Activated CD4-positive, alpha-beta T cell treated with anti-CD3 and anti-CD28 coated beads for 4 hours (primary cell): ENCODE results near the gene PDILT.

Source experiments
- DNase-seq, 2 donors: peaks; one replicate each; pipeline ENCODE4 v3.0.0-alpha.2; 2020

Gene PDILT

DNA sequence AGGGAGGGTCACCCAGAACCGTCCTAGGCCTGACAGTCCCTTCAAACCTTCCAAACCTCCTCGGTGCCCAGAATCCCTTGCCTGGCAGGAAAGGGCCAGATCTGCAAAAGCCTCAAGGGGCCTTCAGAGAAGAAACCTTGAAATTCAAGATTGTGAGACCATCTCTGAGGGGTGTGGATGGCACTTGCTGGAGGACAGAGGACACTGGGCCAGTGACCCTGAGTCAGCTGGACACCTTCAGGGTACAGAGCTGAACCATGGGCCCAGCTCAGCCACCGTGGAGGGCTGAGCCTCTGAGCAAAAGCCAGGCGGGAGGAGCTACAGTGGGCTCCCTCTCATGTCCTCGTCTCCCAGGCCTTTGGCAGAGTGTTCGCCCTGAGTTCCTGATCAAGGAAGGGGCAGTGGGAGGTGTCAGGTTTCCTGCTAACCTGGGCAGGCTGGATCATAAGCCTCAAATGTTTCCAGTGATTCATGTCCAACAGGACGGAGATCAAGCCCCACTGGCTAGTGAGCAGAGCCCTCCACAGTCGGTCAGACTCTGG lies 3.0 kb downstream of the PDILT start:
- DNase-seq = no peak

DNA sequence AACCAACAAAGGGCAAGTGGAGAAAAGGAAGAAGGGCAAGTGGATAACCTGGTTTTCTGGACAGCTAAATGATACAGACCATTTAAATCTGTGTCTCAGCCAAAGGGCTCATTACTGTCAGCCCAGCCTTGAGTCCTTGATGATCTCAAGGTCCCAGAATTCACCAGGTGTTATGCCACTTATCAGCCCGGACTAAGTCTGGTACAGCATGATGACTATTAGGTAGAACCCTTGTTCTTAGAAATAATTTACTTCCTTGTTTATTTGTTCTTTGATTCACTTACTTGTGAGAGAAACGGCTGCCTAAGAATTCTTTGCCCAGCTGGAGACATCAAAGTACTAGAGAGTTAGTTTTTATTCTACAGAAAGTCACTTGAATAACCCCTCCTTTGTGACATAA lies 3.5 kb downstream of the PDILT start:
- DNase-seq = no peak

DNA sequence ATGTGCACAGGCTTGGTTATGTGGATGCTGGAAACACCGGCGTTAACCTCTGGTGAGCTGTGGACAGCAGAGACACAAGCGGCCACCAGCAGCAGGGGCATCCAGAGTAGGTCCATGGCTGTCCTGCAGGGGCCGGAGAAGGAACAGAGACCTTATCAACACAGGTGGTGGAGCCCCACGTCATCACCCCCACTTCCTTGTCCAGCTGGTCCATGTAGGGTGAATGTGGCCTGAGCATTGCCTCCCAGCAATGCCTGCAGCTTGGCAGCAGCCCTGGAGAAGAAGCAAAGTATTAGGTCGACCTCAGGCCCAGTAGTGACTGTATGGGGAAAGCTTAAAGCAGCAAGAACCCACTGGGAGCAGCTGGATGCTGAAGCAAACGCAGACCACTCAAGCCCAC lies 5.4 kb downstream of the PDILT start:
- DNase-seq = no peak

DNA sequence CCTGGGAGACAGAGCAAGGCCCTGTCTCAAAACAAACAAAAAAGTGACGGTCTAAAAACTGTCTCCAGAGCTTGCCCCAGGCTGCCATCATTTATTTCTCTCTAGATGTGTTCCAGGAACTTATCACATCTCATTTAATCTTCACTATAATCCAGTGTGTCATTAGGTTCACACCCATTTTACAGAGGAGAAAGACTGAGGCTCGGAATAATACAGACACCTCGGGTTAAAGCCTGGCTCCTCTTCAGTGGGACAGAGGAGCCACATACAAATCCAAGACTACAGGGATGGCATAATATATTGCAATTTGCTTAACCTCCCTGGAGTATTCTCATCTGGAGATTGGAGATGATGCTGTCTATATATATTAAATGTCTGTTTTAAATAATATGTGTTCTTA lies 5.9 kb downstream of the PDILT start:
- no peak for DNase-seq

DNA sequence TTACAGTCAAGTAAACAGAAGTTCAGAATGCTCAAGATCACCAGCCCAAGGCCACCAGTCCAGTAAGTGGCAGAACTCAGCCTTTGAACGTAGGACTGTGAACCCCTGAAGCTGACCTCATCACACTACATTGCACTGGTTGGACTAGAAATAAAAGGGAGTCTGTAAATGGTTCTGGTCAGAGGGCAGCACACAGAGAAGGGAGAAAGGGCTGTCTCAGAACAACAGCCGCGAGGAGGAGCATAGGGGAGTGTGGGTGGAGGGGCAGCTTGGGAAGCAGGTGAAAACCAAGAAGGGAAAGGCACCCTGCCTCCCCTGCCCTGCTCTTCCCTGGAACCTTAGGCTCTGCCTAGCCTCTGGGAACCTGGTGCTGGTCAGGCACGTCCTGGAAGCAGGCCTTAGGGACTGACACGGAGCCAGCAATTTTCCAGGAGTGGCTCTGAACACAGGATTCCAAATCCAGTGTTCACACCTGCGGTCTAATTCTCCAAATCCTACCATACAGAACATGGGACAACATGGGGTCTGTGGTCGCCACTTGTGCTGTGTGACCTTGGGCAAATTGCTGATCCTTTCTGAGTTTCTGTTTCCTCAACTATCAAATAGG lies 7.0 kb downstream of the PDILT start:
- no peak for DNase-seq

DNA sequence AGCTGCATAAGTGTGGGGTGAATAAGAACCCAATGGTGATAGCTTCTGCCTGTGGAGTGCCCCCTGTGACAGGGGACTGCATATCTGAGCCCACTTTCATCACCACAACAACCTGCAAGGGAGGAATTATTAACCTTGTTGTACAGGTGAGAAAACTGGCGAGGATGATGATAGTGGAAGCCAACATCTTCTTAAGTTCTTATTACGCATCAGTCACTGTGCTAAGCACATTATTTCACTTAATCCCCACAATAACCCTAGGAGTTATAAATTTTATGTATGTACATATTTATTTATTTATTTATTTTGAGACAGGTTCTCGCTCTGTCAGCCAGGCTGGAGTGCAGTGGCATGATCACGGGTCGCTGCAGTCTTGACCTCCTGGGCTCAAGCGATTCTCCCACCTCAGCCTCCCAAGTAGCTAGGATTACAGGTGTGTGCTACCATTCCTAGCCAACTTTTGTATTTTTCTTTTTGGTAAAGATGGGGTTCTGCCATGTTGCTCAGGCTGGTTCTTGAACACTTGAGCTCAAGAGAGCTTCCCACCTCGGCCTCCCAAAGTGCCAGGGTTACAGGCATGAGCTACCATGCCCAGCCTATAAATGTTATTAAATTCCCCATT lies 7.6 kb downstream of the PDILT start:
- DNase-seq = no peak

DNA sequence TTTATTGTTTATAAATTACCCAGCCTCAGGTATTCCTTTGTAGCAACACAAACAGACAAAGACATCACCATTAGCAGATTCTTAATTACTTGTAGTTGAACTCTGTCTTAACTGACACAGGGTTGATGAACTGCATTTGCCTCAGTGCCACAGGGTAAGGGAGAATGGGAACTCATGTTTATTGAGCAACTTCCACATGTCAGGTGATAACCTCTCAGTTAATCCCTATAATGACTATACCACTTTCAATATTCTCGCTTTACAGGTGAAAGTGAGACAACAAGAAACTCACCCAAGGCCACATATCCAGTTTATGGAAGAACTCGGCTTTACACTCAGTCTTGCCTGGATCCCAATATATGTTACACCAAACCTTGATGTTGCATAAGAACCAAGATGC lies 8.6 kb downstream of the PDILT start:
- DNase-seq = no peak

DNA sequence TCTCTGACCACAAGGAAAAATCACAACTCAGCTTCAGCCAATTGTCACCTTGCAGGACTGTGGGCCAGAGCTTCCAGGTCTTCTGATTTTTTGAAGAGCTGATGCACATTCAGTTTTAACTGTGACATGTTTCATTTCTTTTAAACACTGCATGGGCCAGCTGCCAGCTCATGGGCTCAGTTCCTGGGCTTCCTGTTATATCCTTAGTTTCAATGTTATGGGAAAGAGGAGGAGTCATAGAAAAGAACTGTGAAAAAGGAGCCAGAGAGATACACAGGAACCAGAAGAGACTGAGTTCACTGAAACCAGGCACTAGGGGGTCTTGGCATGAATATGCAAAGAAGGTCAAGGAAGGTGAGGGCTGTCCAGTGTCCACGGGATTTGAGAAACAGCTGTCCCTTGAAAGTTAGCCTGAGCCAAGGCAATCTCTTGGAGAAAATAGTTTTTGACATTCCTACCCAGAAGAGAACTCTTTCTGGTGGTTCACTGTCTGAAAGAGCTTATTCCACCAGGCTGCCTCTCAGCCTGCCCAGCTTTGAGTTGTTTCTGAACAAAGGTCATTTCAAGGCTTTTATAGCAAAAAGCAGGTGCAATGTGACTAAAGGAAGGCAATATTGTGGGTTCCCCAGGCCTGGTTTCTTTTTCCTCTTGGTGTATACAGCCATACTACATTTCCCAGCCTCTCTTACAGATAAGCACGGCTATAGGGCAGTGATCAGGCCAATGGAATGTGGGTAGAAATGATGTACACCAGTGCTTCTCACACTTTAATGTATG lies 10.5 kb downstream of the PDILT start:
- DNase-seq = no peak

DNA sequence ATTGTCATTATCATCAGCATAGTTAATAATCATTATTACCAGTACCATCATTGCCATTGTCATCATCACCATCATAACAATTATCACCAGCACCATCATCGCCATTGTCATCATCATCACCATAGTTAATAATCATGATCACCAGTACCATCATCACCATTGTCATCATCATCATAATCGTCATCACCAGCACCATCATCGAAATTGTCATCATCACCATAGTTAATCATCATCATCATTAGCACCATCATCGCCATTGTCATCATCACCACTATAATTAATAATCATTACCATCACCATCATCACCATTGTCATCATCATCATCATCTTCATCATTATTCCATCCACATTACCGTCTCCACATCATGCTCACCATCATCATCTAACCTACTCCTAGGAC lies 13.5 kb downstream of the PDILT start:
- DNase-seq = no peak

DNA sequence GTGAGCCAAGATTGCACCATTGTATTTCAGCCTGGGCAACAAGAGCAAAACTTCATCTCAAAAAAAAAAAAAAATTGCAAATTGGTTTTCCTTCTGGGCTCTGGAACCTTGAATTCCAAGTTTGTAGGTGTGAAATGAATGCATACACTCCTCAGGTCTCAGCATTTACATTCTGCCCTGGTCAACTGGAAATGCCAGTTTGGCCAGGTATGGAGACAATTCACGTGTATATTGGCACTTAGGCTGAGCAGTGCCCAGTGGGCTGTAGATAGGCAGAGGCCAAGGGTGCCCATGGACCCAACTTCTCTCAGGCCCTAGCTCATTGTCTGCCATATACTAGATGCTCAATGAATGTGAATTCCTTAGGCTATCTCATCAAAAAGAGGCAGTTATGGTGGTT lies 15.7 kb downstream of the PDILT start:
- DNase-seq = no peak

DNA sequence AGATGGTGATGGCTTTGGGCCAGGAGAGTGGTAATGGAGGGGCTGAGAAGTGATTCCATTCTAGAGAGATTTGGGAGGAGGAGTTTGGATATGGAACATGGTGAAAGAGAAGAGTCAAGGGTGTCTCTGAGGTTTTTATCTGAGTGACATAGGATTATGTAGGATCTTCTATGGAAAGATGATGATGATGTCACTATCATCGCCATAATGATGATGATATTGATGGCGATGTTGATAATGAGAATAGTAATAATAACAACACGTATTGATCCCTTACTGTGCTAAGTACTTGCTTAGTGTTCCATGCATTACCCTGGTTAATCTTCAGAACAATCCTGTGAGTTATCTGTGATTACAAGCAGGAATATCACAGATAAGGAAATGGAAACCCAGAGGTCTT lies 16.6 kb downstream of the PDILT start:
- DNase-seq = no peak

DNA sequence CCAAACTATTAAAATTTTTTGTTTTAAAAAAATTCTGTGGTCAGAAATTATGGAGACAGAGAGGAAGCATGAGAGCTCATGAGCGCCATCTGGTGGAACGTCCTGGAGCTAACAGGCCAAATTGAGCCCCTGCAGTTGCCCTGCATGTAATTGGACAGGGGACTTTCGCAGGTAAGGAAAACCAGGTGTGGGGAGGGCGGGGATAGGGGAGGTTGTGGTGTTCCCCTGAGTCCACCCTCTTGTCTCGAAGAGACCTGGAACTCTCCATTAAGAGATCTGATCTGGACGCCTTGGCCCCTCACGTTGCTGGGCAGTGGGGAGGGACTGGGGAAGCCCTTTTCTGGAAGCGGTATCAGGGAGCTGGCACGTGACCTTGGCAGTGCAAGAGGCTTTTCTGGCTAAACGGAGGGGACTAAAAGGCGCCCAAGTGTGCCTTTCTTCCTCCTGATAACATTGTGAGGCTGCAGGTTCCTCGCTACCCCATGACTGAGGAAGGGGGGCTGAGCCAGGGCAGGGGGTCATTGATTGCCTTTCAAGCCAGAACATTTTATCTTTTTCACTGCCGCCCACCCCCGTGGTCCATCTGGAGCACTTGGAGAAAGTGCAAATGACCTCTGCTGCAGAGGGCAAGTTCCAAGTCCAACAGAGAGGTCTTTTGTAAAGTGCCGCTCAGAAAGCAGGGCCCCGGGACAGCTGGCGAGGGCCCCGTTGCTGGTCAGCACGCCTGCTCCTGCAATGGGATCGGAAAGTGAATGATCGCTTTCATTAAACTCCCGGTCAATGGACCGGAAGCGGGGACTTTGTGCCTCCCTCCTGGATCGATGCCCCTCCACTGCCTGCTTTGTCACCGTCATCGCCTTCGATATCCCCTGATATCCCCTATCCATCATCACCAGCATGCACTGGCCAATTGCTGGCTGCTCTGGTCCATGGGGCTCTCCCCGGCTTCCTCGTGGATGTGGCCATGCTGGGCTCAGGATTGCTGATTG lies 18.4 kb downstream of the PDILT start:
- DNase-seq = peak; percentile 29 to 55

DNA sequence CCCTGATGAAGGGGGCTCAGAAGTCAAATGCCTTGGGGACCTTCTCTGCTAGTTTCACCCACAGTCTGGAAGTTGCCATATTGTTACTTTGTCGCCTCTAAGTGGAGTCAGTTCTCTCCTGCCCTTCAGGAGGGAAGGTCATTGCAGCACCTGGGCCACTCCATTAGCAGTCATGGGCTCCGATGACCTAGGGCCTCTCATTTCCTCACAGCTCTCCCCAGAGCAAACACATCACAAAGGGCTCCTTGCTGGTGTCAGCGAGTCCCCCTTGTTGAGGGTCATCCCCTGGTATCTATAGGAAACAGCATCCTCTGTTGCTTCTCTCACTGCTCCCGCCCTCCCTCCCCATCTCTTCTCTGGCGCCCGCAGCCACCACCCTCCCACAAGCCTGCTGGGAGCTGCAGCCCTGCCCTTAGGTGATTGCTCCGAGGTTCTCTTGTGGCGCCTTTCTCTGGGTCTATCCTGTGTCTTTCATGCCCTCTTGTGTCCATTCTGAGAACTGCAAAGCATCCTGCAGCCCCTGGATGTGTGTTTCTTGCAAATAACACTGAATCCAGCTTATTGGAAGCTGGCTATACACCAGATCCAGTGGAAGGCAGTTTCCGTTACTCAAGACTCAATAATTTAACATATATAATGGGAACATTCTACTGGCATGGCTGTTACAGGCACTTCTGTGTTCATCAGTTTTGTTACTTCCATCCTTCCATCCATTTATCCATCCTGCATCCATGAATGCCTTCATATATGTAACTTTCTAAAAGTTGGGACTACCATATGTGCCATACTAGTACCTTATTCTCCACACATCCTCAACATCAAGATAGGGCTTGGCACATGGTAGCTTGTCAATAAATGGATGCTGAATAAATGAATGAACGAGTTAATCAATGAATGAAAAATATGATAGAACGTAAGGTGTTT lies 21.2 kb downstream of the PDILT start:
- peak; percentile 12 to 33 for DNase-seq

DNA sequence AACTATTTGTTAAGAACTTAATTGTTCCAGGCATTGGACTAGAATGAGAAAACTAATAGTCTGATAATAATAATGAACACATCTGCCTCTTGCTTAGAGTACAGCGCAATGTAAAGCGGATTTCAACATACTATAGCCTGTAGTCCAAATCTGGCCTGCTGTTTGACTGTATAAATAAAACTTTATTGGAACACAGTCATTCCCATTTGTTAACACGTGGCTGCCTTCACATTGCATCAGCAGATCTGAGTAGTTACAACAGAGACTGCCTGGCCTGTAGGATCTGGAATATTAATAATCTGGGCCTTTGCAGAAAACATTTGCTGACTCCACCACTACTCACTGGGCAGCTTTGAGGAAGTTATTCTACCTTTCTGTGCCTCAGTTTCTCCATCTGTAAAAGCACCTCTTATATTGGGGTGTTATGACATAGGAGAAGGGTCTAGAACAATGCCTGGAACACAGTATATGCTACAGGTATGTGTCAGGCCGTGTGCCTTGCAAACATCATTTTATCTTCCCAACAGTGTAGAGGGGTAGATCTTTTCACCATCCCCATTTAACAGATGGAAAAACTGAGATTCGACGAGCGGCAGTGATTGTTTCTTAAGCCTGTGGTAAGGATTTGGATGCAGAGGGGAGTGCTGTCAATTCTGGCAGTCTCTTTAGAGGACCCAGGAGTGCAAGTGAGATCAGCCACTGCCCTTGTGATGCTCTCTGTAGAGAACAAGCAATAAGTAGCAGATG lies 22.2 kb downstream of the PDILT start:
- no peak for DNase-seq

DNA sequence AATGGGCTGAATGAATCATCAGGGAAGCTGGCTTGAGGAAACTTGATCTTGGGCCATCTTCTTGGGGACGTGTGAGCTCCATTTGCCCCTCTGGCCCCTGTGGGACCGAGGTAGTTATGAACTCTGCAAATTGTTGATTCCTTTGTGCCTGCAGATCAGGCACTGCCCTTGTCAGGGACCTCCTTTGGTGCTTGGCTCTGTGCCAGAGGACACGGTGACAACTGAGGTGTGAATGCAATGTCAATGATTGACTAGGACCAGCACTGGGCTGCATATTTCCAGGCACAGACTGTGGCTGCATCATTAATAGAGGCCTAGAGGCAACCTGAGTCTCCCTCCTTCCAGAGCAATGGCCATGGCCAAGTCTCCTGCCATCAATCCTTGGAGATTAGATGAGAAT lies 23.8 kb downstream of the PDILT start:
- DNase-seq = no peak

DNA sequence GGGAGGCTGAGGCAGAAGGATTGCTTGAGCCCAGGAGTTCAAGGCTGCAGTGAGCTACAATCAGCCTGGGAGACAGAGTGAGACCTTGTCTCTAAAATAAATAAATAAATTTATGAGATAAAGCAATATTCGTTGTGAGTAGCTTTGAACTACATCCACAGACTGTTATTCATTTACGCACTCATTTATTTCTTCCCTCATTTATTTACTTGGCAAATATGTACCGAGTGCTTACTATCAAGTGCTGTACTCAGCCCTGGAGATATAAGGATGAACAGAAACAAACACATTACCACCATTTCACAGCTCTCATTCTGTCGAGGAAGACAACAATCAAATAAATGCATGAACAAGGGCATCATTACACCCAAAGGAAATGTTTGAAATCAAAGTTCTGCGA lies 27.4 kb downstream of the PDILT start:
- no peak for DNase-seq

DNA sequence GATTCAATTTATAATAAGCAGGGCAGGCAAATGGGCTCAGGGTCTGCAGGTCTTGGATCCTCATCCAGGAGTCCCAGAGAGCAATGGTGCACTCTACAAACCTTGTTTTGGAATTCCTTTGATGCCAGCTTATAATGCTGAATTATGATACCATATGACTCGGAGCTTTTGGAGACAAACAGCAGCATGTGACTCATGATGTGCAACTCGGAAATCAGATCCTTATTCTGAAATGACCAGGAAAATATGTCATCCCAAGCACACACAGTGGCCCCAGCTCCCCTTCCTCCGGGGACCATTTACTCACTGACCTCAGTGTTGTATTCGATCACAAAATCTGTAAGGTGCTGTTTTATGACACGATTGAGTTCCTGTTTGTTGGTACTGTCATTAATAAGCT lies 31.8 kb downstream of the PDILT start:
- DNase-seq = no peak

DNA sequence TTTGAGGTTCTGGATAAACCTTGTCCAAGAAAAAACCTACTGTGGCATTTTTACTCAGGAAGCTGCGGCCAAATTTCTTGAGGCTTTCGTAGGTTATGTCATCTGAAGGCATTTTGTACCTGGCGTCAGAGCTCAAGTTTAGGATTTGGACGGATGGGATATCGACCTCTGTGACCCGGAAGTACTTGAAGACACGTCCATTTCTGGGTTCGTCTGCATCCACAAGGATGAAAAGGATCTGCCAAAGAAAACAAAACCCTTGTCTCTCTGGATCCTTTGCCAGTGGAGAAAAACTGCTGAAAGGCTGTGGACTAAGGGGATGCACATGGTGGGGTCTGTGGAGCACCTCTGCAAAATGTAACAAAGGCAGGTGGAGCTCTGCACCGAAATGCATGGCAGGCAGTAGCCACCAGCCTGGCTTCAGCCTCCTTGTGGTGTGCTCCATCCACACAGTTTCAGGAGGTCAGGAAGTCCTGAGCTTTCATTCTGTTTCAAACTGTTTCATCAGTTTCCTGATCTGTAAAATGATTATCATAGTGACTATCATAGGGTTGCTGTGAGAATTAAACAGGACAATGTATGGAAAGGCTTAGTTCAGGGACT lies 35.0 kb downstream of the PDILT start:
- no peak for DNase-seq

DNA sequence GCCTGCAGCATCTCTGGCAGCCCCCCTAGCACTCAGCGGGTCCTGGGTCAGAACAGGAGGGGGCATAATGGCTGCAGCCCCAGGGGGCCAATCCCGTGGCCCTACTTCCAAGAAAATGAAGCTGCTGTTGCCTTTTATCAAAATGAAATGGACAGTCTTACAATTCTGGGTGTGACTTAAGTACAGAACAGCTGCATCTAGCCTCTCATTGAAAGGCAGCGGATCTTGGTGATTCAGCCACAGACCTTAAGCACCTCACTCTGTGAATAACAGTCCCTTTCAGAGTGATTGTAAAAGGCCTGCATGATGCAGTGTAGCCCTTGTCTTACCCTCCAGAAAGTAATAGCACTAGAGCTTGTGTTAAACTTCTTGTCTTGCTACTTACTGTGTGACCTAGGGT lies 40.5 kb downstream of the PDILT start:
- DNase-seq = no peak

DNA sequence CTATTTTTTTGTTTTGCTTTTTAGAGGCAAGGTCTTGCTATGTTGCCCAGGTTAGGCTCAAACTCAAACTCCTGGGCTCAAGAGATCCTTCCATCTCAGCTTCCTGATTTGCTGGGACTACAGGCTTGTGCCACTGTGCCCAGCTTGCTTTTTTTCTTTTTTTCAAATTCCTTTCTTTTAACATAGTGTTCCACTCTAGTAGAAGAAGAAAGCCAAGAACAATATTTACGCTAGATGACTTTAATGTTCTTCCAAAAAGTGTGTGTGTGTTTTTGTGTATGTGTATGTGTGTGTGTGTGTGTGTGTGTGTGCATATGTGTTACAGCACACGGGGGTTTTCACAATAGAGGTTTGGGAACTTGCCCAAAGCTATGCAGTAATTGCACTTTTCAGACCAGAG lies 41.3 kb downstream of the PDILT start:
- no peak for DNase-seq

DNA sequence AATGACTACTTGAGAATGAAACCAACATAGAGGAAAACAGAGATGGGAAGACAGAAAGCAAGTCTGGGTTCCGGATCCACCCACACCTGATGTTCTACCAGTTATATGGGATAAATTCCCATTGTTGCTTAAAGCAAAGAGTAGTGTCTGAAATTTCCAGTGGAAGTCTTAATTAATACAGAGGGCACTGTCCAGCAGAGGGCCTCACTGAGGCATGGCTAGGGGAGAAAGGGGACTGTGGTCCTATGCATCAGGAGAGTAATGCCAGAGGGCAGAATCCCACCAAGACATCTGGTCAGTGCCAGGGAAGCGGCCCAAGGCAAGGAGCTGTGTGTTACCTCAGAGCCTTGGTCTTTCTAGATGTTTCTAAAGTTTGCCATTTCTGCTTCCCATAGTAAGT lies 44.5 kb downstream of the PDILT start:
- DNase-seq = no peak
